Measurements from ENCODE around the gene LGALS1.
"Not testable (repeated sequence)": the region's sequence is repeated elsewhere in the genome, so short reads cannot be mapped to it uniquely, and the experiment has no call there.

Gene LGALS1

GRCh38 chr22:37650463-37651136, 24.8 kb upstream of the LGALS1 start:
- no peak for DNase-seq
- no peak overlapping the region for H3K27ac Mint-ChIP-seq
- peaks cover 2% of the 10 kb centered on the region for H3K4me1 Mint-ChIP-seq (ENCODE audit: low read depth)
- no peaks in the 10 kb centered on the region for H3K27me3 Mint-ChIP-seq
- H3K36me3 Mint-ChIP-seq (ENCODE audit: low read depth) = peaks cover 89% of the 10 kb centered on the region
- no peak overlapping the region for H3K4me3 Mint-ChIP-seq
- no peaks in the 10 kb centered on the region for H3K9me3 Mint-ChIP-seq

DNA sequence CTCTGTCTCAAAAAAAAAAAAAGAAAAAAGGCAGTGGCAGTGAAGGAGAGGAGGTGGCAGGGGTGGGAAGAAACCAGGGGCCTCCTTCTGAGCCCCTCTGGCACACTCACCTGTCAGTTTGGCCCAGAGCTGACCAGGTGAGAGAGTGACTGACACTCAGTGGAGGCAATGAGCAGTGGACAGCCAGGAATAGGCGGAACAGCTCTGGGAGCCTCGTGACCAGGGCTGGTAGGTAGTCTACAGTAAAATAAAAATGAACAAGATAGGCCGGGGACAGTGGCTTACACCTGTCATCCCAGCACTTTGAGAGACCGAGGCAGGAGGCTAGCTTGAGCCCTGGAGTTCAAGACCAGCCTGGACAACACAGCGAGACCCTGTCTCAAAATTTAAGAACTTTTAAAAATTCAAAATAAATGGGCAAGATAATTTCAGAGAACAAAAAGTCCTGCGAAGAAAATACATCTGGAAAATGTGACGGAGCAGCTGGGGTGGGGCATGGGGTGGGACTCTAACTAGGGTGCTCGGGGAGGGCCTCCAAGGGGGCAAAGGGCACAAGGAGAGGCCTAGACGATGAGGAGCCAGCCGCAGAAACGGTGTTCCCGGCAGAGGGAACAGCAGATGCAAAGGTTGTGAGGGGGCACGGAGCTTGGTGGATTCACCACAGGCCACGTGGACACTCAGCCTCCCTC, 20.7 kb upstream of the LGALS1 start:
- Mint-ChIP-seq H3K4me3 (no peak overlapping the region), H3K4me1 (ENCODE audit: low read depth) (peaks cover 13% of the 10 kb centered on the region), H3K36me3 (ENCODE audit: low read depth) (peaks cover 62% of the 10 kb centered on the region), H3K9me3 (no peaks in the 10 kb centered on the region), H3K27me3 (no peaks in the 10 kb centered on the region), H3K27ac (peak overlapping the region; percentile 56)
- DNase-seq = no peak

DNA sequence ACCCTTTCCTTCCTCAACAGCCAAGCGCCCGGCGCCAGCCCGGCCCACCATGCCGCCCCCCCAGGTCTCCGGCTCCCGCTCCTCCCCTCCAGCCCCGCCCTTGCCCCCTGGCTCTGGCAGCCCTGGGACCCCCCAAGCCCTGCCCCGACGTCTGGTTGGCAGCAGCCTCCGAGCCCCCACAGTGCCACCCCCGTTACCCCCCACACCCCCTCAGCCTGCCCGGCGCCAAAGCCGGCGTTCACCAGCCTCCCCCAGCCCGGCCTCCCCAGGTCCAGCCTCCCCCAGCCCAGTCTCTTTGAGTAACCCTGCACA, 20.2 kb upstream of the LGALS1 start:
- Mint-ChIP-seq H3K4me3 (no peak overlapping the region), H3K4me1 (ENCODE audit: low read depth) (peaks cover 18% of the 10 kb centered on the region), H3K27me3 (no peaks in the 10 kb centered on the region), H3K9me3 (no peaks in the 10 kb centered on the region), H3K27ac (no peak overlapping the region), H3K36me3 (ENCODE audit: low read depth) (peaks cover 62% of the 10 kb centered on the region)
- no peak for DNase-seq

GRCh38 chr22:37656583-37656982, 18.9 kb upstream of the LGALS1 start:
- not testable (repeated sequence) for H3K27me3 Mint-ChIP-seq, H3K4me3 Mint-ChIP-seq, DNase-seq, H3K9me3 Mint-ChIP-seq
- H3K27ac Mint-ChIP-seq = peak overlapping the region; percentile 75
- H3K4me1 Mint-ChIP-seq (ENCODE audit: low read depth) = peaks cover 32% of the 10 kb centered on the region
- peaks cover 59% of the 10 kb centered on the region for H3K36me3 Mint-ChIP-seq (ENCODE audit: low read depth)

DNA sequence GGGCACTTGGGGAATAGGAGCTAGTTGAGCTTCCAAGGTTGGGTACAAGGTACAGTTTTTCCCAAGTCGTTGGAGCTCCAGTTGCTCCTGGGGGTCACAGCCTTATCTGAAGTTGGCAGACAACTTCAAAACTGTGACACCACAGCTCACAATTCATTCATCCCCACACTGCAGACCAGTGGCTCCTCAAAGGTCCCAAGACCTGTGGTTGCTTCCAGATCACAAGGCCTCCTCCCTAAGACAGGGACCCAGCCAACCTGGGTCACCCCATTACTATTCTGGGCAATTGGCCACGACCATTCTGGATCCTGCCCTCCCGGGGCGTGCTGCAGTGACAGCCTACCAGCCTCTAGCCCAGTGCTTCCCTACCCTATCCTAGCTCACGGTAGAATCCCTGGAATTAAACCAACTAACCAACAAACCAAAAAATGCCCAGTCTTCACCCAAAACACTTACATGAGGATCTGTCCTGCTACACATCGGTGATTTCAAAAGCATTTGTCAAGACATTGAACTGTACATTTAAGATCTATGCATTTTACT, 17.8 kb upstream of the LGALS1 start:
- Mint-ChIP-seq H3K27ac (peak overlapping the region; percentile 94), H3K36me3 (ENCODE audit: low read depth) (peaks cover 57% of the 10 kb centered on the region), H3K9me3 (no peaks in the 10 kb centered on the region), H3K4me1 (ENCODE audit: low read depth) (peaks cover 39% of the 10 kb centered on the region), H3K4me3 (peak overlapping the region; percentile 82), H3K27me3 (no peaks in the 10 kb centered on the region)
- no peak for DNase-seq

GRCh38 chr22:37658133-37659065, 17.0 kb upstream of the LGALS1 start, which contains the start of gene PDXP:
PDXP (plus strand) TSS chr22:37658723; CDS start chr22:37658783, 60 bp downstream.
- no peaks in the 10 kb centered on the region for H3K27me3 Mint-ChIP-seq
- peak within 1 kb of the TSS; percentile 94 for H3K27ac Mint-ChIP-seq
- peak within 1 kb of the TSS; percentile 89 for H3K4me3 Mint-ChIP-seq
- no peaks in the 10 kb centered on the region for H3K9me3 Mint-ChIP-seq
- peaks cover 39% of the 10 kb centered on the region for H3K4me1 Mint-ChIP-seq (ENCODE audit: low read depth)
- H3K36me3 Mint-ChIP-seq (ENCODE audit: low read depth) = peaks cover 51% of the 10 kb centered on the region
- DNase-seq = peak; percentile 99

DNA sequence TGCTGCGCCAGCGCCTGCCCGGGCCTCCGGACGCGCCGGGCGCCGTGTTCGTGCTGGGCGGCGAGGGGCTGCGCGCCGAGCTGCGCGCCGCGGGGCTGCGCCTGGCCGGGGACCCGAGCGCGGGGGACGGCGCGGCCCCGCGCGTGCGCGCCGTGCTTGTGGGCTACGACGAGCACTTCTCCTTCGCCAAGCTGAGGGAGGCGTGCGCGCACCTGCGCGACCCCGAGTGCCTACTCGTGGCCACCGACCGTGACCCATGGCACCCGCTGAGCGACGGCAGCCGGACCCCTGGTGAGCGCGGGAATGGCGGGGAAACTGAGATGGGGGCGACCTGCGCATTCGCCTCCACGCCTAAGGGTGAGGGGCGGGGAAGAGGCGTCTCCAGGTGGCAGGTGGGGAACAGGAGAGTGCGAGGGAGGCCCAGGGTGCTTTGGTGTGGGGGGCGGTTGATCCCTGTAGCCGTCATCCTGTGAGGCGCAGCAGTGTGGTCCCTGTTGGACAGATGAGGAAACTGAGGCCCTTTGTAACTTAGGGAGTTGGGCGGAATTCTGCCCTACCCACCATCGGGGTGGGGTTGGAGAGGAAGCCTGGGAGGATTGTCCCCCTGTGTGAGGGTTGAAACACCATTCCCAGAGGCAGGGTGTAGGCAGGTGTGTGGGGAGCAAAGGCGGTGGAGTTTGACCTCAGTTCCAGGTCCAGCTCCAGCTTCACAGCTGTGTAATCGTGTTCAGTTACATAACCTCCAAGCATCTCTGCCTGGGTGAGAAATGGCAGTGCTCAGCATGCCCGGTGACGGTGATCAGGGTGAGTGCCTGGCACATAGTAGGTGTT, 16.2 kb upstream of the LGALS1 start:
- no peaks in the 10 kb centered on the region for H3K27me3 Mint-ChIP-seq

DNA sequence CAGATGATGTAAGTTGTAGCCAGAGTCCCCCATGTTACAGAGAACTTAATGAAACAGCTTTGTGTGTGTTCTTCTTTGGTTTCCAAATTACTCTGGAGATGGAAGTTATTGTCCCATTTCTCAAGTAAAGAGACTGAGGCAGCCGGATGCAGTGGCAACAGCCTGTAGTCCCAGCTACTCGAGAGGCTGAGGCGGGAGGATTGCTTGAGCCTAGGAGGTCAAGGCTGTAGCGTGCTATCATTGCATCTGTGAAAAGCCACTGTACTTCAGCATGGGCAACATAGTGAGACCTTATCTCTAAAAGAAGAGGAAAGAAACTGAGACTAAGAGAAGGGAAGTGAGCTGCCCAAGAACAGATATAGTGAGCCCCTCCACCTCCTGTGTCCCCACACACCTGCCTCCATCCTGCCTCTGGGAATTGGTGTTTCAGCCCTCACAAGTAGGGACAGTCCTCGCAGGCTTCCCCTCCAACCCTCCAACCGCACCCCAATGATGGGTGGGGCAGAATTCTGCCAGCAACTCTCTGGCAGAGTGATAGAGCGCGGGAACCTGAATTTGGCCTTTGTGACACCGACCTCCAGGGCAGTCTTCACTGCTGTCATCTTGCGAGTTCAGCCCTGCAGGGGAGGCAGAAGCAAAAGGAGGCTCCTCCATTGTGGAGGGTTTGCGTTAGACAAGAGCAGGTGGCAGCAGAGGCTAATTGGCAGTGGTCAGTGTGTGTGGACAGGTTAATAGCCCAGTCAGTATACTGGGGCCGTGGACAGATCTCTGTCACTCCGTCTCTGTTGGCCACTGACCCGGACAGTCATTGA, 15.3 kb upstream of the LGALS1 start:
- H3K27me3 Mint-ChIP-seq = no peaks in the 10 kb centered on the region
- peaks cover 42% of the 10 kb centered on the region for H3K4me1 Mint-ChIP-seq (ENCODE audit: low read depth)
- H3K9me3 Mint-ChIP-seq = no peaks in the 10 kb centered on the region
- peak overlapping the region; percentile 57 for H3K27ac Mint-ChIP-seq
- H3K4me3 Mint-ChIP-seq = peak overlapping the region; percentile 89
- no peak for DNase-seq
- peaks cover 46% of the 10 kb centered on the region for H3K36me3 Mint-ChIP-seq (ENCODE audit: low read depth)

More for the DNA sequence above, 16.2 kb upstream of the LGALS1 start:
- Mint-ChIP-seq H3K4me3 (peak overlapping the region; percentile 89), H3K9me3 (no peaks in the 10 kb centered on the region), H3K27ac (peak overlapping the region; percentile 57), H3K36me3 (ENCODE audit: low read depth) (peaks cover 46% of the 10 kb centered on the region), H3K4me1 (ENCODE audit: low read depth) (peaks cover 42% of the 10 kb centered on the region)
- DNase-seq = peak; percentile 63

DNA sequence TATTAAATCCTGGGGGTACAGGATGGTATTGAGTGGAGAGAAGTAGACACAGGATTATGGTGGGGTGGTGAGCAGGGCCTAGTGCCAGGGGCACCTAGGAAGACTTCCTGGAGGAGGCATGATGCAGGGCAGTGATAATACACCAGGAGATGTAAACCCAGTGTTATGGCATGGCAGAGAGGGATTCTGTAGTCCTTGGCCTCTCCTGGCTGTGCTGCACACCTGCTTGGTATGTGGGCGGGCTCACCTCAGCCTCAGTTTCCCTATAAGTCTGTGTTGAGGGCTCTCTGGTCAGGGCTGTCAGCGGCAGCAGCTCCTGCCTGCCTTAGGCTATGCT, 14.8 kb upstream of the LGALS1 start:
- no peaks in the 10 kb centered on the region for H3K27me3 Mint-ChIP-seq
- H3K4me1 Mint-ChIP-seq (ENCODE audit: low read depth) = peaks cover 42% of the 10 kb centered on the region
- peak overlapping the region; percentile 14 for H3K27ac Mint-ChIP-seq
- no peaks in the 10 kb centered on the region for H3K9me3 Mint-ChIP-seq
- no peak for DNase-seq
- H3K4me3 Mint-ChIP-seq = peak overlapping the region; percentile 89
- H3K36me3 Mint-ChIP-seq (ENCODE audit: low read depth) = peaks cover 52% of the 10 kb centered on the region

- H3K4me1 Mint-ChIP-seq (ENCODE audit: low read depth) = peaks cover 42% of the 10 kb centered on the region
- peak overlapping the region; percentile 89 for H3K4me3 Mint-ChIP-seq
- DNase-seq = no peak
- H3K9me3 Mint-ChIP-seq = no peaks in the 10 kb centered on the region
- peaks cover 53% of the 10 kb centered on the region for H3K36me3 Mint-ChIP-seq (ENCODE audit: low read depth)
- no peak overlapping the region for H3K27ac Mint-ChIP-seq
- no peaks in the 10 kb centered on the region for H3K27me3 Mint-ChIP-seq
Measured at GRCh38 chr22:37661160-37661924, 14.1 kb upstream of the LGALS1 start.

DNA sequence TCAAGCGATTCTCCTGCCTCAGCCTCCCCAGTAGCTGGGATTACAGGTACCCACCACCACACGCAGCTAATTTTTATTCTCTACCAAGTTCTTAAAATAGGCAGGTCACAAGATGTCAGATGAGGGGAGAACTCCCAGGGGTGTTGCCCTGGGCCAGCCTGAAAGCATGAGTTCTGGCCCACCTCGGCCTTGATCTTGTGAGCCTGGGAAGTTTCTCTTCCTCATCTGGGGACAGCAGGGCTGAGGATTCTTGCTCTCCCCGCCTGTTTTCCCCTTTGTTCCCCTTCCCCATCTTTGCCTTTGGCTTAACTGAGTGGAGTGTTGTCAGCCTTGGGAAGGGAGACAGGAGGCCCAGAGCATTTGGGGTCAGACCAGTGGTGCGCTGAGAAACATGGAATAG, 13.4 kb upstream of the LGALS1 start:
- peaks cover 60% of the 10 kb centered on the region for H3K36me3 Mint-ChIP-seq (ENCODE audit: low read depth)
- no peaks in the 10 kb centered on the region for H3K27me3 Mint-ChIP-seq
- peaks cover 46% of the 10 kb centered on the region for H3K4me1 Mint-ChIP-seq (ENCODE audit: low read depth)
- H3K9me3 Mint-ChIP-seq = no peaks in the 10 kb centered on the region
- no peak for DNase-seq
- no peak overlapping the region for H3K4me3 Mint-ChIP-seq
- no peak overlapping the region for H3K27ac Mint-ChIP-seq

GRCh38 chr22:37663521-37664140, 11.8 kb upstream of the LGALS1 start:
- Mint-ChIP-seq H3K27ac (peak overlapping the region; percentile 29), H3K36me3 (ENCODE audit: low read depth) (peaks cover 69% of the 10 kb centered on the region), H3K9me3 (no peaks in the 10 kb centered on the region), H3K4me3 (no peak overlapping the region), H3K4me1 (ENCODE audit: low read depth) (peaks cover 38% of the 10 kb centered on the region), H3K27me3 (no peaks in the 10 kb centered on the region)
- DNase-seq = no peak
